Measurements from ENCODE around the gene SPIRE2. TPM values are rescaled to one million over a fixed set of nuclear protein-coding genes. Genes with fewer than 3 reads are reported as not detected.
"Not testable (repeated sequence)": the region's sequence is repeated elsewhere in the genome, so short reads cannot be mapped to it uniquely, and the experiment has no call there.

The SPIRE2 gene
- total and polyA plus RNA-seq, 2 experiments from 2014 or later: 0.55 to 3.6 TPM

DNA sequence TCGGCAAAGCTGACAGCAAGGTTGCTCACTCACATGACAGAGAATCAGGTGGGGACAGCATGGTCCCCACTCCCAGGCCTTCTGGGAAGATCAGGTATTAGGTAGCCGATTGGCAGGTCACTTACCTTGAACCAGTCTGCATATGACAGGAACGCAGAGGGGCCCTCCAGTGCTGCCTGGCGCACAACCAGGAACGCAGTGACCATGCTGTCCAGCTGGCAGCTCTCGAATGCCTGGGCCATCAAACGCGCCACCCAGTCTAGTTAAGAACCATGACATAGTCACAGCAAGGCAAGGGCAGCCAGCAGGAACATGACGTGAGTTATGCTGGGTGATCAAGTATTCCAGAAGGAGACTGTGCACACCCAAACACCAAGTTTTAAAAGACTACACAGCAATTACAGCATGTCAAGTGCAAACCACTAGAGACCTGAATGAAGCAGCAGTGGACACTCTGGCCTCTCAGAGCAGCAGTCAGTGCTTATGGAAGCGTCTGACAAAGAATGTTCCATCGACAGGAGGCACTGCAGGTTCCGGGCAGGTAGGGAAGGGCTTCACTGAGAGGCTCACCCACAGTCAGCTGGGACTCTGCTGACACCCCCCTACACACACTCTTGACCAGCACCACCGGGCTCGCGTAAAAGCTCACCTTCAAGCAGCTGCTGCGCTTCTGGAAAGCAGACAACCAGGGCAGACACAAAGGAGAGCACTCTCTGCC lies 36.8 kb upstream of the SPIRE2 start:
- Histone ChIP-seq H3K79me2 (ENCODE audit: insufficient read depth) (no peaks in the 10 kb centered on the region), H3K4me3 (no peak overlapping the region), H3K4me1 (ENCODE audit: insufficient read depth) (no peaks in the 10 kb centered on the region), H3K9me3 (ENCODE audit: low read depth) (no peaks in the 10 kb centered on the region), H3K36me3 (ENCODE audit: low read depth) (no peaks in the 10 kb centered on the region), H3K27ac (no peak overlapping the region), H3K9ac (no peak overlapping the region), H3K9me2 (ENCODE audit: insufficient read depth) (no peaks in the 10 kb centered on the region), H2AFZ (no peak overlapping the region), H3K27me3 (replicated peaks; ENCODE audit: insufficient read depth) (no peaks in the 10 kb centered on the region), H3F3A (ENCODE audit: insufficient read depth) (no peaks in the 10 kb centered on the region), H3K4me2 (ENCODE audit: unreplicated experiment) (no peak overlapping the region), H4K20me1 (ENCODE audit: insufficient read depth) (no peaks in the 10 kb centered on the region)
- WGBS, 2 experiments (ENCODE audit: low coverage in 1 of 2, low lambda C conversion rate in 2 of 2, missing lambda C conversion rate in 2 of 2): 94 to 96% methylated on average over 16 of the region's 16 CpGs
- DNase-seq: no peak
- in situ Hi-C loops (cut with MboI): no loop called here
- TF ChIP-seq EZH2phosphoT487 (IDR thresholded peaks at IDR 0.05; ENCODE audit: insufficient read depth, low read depth) (no peak), EZH2 (IDR thresholded peaks at IDR 0.05; ENCODE audit: insufficient read depth, poor library complexity, severe bottlenecking) (no peak)

DNA sequence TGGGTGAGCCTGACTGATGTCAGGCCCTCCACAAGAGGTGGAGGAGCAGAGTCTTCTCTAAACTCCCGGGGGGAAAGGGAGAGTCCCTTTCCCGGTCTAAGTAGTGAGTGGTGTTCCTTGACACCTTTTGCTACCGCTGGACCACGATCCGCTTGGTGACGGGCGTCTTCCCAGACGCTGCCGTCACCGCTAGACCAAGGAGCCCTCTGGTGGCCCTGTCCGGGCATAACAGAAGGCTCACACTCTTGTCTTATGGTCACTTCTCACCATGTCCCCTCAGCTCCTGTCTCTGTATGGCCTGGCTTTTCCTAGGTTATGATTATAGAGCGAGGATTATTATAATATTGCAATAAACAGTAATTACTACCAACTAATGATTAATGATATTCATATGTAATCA lies 35.2 kb upstream of the SPIRE2 start:
- H3K4me1 ChIP-seq (ENCODE audit: insufficient read depth); H3K9me2 ChIP-seq (ENCODE audit: insufficient read depth); H3K79me2 ChIP-seq (ENCODE audit: insufficient read depth); H3K36me3 ChIP-seq (ENCODE audit: low read depth); H2AFZ ChIP-seq; H3K9me3 ChIP-seq (ENCODE audit: low read depth); H3K4me2 ChIP-seq (ENCODE audit: unreplicated experiment); H3K9ac ChIP-seq; H3F3A ChIP-seq (ENCODE audit: insufficient read depth); in situ Hi-C loops (cut with MboI); H3K27me3 ChIP-seq (replicated peaks; ENCODE audit: insufficient read depth); H3K27ac ChIP-seq; H3K4me3 ChIP-seq; H4K20me1 ChIP-seq (ENCODE audit: insufficient read depth): not testable (repeated sequence)
- WGBS, 2 experiments (ENCODE audit: low coverage in 1 of 2, low lambda C conversion rate in 2 of 2, missing lambda C conversion rate in 2 of 2): 30 to 40% methylated on average over 12 of the region's 12 CpGs
- peak; percentile 32 for DNase-seq

DNA sequence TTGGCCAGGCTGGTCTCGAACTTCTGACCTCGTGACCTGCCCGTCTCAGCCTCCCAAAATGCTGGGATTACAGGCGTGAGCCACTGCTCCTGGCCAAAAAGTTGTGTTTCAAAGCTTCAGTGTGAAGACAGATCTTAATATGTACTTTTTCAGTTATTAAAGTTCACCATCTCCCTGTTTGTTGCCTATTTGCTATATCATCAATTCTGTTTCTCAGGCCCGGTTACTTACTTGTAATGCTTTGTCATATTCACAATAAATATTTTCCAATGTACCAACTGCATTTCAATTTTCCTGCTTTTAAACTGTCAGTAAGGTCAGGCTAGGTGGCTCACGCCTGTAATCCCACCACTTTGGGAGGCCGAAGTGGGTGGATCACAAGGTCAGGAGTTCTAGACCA lies 34.3 kb upstream of the SPIRE2 start:
- Histone ChIP-seq H3K4me3 (no peak overlapping the region), H3K9ac (no peak overlapping the region), H3K27me3 (replicated peaks; ENCODE audit: insufficient read depth) (no peaks in the 10 kb centered on the region), H3F3A (ENCODE audit: insufficient read depth) (no peaks in the 10 kb centered on the region), H3K4me2 (ENCODE audit: unreplicated experiment) (no peak overlapping the region), H3K9me3 (ENCODE audit: low read depth) (no peaks in the 10 kb centered on the region), H3K4me1 (ENCODE audit: insufficient read depth) (no peaks in the 10 kb centered on the region), H4K20me1 (ENCODE audit: insufficient read depth) (no peaks in the 10 kb centered on the region), H3K27ac (no peak overlapping the region), H3K9me2 (ENCODE audit: insufficient read depth) (no peaks in the 10 kb centered on the region), H2AFZ (no peak overlapping the region), H3K36me3 (ENCODE audit: low read depth) (no peaks in the 10 kb centered on the region), H3K79me2 (ENCODE audit: insufficient read depth) (no peaks in the 10 kb centered on the region)
- in situ Hi-C loops (cut with MboI): no loop called here
- TF ChIP-seq EZH2 (IDR thresholded peaks at IDR 0.05; ENCODE audit: insufficient read depth, poor library complexity, severe bottlenecking) (no peak), EZH2phosphoT487 (IDR thresholded peaks at IDR 0.05; ENCODE audit: insufficient read depth, low read depth) (no peak)
- 93 to 98% methylated on average over 7 of the region's 7 CpGs for WGBS, 2 experiments (ENCODE audit: low coverage in 1 of 2, low lambda C conversion rate in 2 of 2, missing lambda C conversion rate in 2 of 2)
- DNase-seq: no peak

DNA sequence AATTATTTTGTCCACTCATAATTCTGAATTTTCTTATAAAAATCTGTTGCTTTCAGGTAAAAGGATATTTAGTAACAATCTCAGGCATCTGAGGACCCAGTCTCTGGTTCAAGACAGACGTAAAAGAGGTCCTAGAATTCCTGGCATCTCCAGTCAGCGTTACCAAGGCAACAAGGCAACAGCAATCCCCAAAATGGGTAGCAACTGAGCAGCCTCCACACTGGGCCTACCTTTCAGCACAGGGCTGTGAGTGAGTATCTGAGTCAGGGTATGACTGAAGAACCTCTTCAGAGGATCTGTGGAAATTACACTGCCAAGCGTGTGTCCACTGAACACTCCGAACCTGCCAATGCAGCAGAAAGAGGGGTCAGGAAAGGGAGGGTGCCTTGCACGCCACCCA lies 32.6 kb upstream of the SPIRE2 start:
- in situ Hi-C loops (cut with MboI): no loop called here
- Histone ChIP-seq H3K27ac (no peak overlapping the region), H3K36me3 (ENCODE audit: low read depth) (no peaks in the 10 kb centered on the region), H2AFZ (no peak overlapping the region), H3F3A (ENCODE audit: insufficient read depth) (no peaks in the 10 kb centered on the region), H3K79me2 (ENCODE audit: insufficient read depth) (no peaks in the 10 kb centered on the region), H3K4me3 (no peak overlapping the region), H3K4me1 (ENCODE audit: insufficient read depth) (no peaks in the 10 kb centered on the region), H3K9me2 (ENCODE audit: insufficient read depth) (no peaks in the 10 kb centered on the region), H3K27me3 (replicated peaks; ENCODE audit: insufficient read depth) (no peaks in the 10 kb centered on the region), H4K20me1 (ENCODE audit: insufficient read depth) (no peaks in the 10 kb centered on the region), H3K9ac (no peak overlapping the region), H3K9me3 (ENCODE audit: low read depth) (no peaks in the 10 kb centered on the region), H3K4me2 (ENCODE audit: unreplicated experiment) (no peak overlapping the region)
- peak; percentile 3 for DNase-seq
- 97 to 99% methylated on average over 5 of the region's 5 CpGs for WGBS, 2 experiments (ENCODE audit: low coverage in 1 of 2, low lambda C conversion rate in 2 of 2, missing lambda C conversion rate in 2 of 2)
- TF ChIP-seq EZH2phosphoT487 (IDR thresholded peaks at IDR 0.05; ENCODE audit: insufficient read depth, low read depth) (no peak), EZH2 (IDR thresholded peaks at IDR 0.05; ENCODE audit: insufficient read depth, poor library complexity, severe bottlenecking) (no peak)

DNA sequence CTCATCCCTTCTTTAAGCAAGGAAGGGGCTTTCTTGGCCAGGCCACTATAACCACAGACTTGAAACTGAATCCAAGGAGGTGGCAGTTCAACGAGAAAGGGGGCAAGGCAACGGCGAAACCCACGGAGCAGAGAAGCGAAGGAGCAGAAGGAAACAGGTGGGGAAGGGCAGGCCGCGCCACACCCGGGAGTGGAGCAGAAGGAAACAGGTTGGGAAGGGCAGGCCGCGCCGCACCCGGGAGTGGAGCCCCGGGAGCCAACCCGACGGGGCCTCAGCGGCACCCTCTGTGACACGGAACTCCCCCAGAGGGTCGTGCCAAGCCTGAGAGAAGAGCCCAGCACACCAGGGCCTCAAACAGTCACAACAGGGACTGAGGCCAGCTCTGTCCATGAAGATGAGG lies 32.2 kb upstream of the SPIRE2 start:
- no peak overlapping the region for H3K9ac ChIP-seq
- no peaks in the 10 kb centered on the region for H3K9me2 ChIP-seq (ENCODE audit: insufficient read depth)
- H3K9me3 ChIP-seq (ENCODE audit: low read depth): no peaks in the 10 kb centered on the region
- H3F3A ChIP-seq (ENCODE audit: insufficient read depth): no peaks in the 10 kb centered on the region
- WGBS, 2 experiments (ENCODE audit: low coverage in 1 of 2, low lambda C conversion rate in 2 of 2, missing lambda C conversion rate in 2 of 2): 92 to 97% methylated on average over 18 of the region's 18 CpGs
- no peaks in the 10 kb centered on the region for H3K4me1 ChIP-seq (ENCODE audit: insufficient read depth)
- no peak overlapping the region for H3K4me3 ChIP-seq
- TF ChIP-seq EZH2 (IDR thresholded peaks at IDR 0.05; ENCODE audit: insufficient read depth, poor library complexity, severe bottlenecking): no peak
- H2AFZ ChIP-seq: no peak overlapping the region
- no peaks in the 10 kb centered on the region for H3K27me3 ChIP-seq (replicated peaks; ENCODE audit: insufficient read depth)
- in situ Hi-C loops (cut with MboI): no loop called here
- H3K27ac ChIP-seq: no peak overlapping the region
- DNase-seq: no peak
- H4K20me1 ChIP-seq (ENCODE audit: insufficient read depth): no peaks in the 10 kb centered on the region
- no peaks in the 10 kb centered on the region for H3K79me2 ChIP-seq (ENCODE audit: insufficient read depth)
- no peak overlapping the region for H3K4me2 ChIP-seq (ENCODE audit: unreplicated experiment)
- no peaks in the 10 kb centered on the region for H3K36me3 ChIP-seq (ENCODE audit: low read depth)
